HepG2 (cell line): ENCODE data around the gene VAMP2. TPM values are rescaled to one million over a fixed set of nuclear protein-coding genes. Genes with fewer than 3 reads are reported as not detected.

Source experiments
- AKAP8 ChIP-seq: sonication (generic); formaldehyde crosslinking; IDR thresholded peaks from 2 replicates; pipeline ENCODE4 v1.5.1; 2020; ENCODE audit warnings: mild to moderate bottlenecking, missing genetic modification reagents
- CENPT ChIP-seq: sonication (generic); formaldehyde crosslinking; IDR thresholded peaks from 2 replicates; pipeline ENCODE4 v1.8.0; 2022; ENCODE audit warnings: low read depth, mild to moderate bottlenecking, moderate library complexity, missing genetic modification reagents
- JUND ChIP-seq: sonication (generic); formaldehyde crosslinking; IDR thresholded peaks from 2 replicates; pipeline ENCODE4 v1.8.0; 2022; ENCODE audit warnings: mild to moderate bottlenecking, missing genetic modification reagents
- KDM1A ChIP-seq: IDR thresholded peaks from 2 replicates; pipeline ENCODE4 v1.6.1; 2016; ENCODE audit warnings: missing compliant biosample characterization
- KDM6A ChIP-seq: IDR thresholded peaks from 2 replicates; pipeline ENCODE4 v1.6.1; 2016; ENCODE audit warnings: low read depth
- PHF21A ChIP-seq: sonication (generic); formaldehyde crosslinking; IDR thresholded peaks from 2 replicates; pipeline ENCODE4 v1.5.0; 2020; ENCODE audit warnings: mild to moderate bottlenecking, missing genetic modification reagents
- PHF5A ChIP-seq: IDR thresholded peaks from one replicate; pipeline ENCODE4 v1.6.1; 2018; ENCODE audit warnings: low read depth, missing genetic modification reagents; ENCODE audit not compliant: unreplicated experiment
- ZFP62 ChIP-seq: sonication (generic); formaldehyde crosslinking; IDR thresholded peaks from 2 replicates; pipeline ENCODE4 v1.4.0; 2020; ENCODE audit warnings: missing genetic modification reagents
- ZMAT3 ChIP-seq: sonication (generic); formaldehyde crosslinking; conservative IDR thresholded peaks from 2 replicates; pipeline ENCODE4 v1.7.0; 2021; ENCODE audit warnings: missing genetic modification reagents
- ZNF136 ChIP-seq: sonication (generic); formaldehyde crosslinking; IDR thresholded peaks from 2 replicates; pipeline ENCODE4 v1.8.1; 2022; ENCODE audit warnings: low read depth, mild to moderate bottlenecking, moderate library complexity, missing genetic modification reagents
- ZNF143 ChIP-seq: sonication (generic); formaldehyde crosslinking; IDR thresholded peaks from 2 replicates; pipeline ENCODE4 v1.4.0; 2020; ENCODE audit warnings: missing genetic modification reagents
- ZNF263 ChIP-seq: sonication (generic); formaldehyde crosslinking; IDR thresholded peaks from 2 replicates; pipeline ENCODE4 v1.4.0; 2020; ENCODE audit warnings: missing genetic modification reagents
- ZNF292 ChIP-seq: sonication (generic); formaldehyde crosslinking; IDR thresholded peaks from 2 replicates; pipeline ENCODE4 v1.8.1; 2022; ENCODE audit warnings: mild to moderate bottlenecking, low read depth, missing genetic modification reagents, borderline replicate concordance
- ZNF589 ChIP-seq: sonication (generic); formaldehyde crosslinking; conservative IDR thresholded peaks from 2 replicates; pipeline ENCODE4 v1.8.0; 2022; ENCODE audit warnings: mild to moderate bottlenecking, moderate library complexity, missing genetic modification reagents
- ZNF597 ChIP-seq: sonication (generic); formaldehyde crosslinking; IDR thresholded peaks from 2 replicates; pipeline ENCODE4 v1.5.0; 2020; ENCODE audit warnings: missing genetic modification reagents
- ZNF713 ChIP-seq: sonication (generic); formaldehyde crosslinking; IDR thresholded peaks from 2 replicates; pipeline ENCODE4 v1.4.0; 2020; ENCODE audit warnings: mild to moderate bottlenecking, missing genetic modification reagents
- polyA plus RNA-seq, 8 experiments: library from polyadenylated mRNA; depleted of rRNA in 3 of 8; stranded (reverse) in 7 of 8; unstranded in 1 of 8; fragments of >200 nt; fragmentation: Illumina TruSeq in 4 of 8; extraction: Trizol in 4 of 8; gene quantifications; 2 replicates each; pipeline versions ENCODE4 v1.2.1 to v1.2.3, GENCODE V29; 2011 to 2016; ENCODE audit warnings: low read depth in 4 of 8, missing spikeins in 1 of 8, mixed read lengths in 1 of 8; ENCODE audit not compliant: insufficient read depth in 1 of 8
- total RNA-seq, 5 experiments: library from RNA; depleted of rRNA; stranded (reverse); fragments of >200 nt; fragmentation: Illumina TruSeq; extraction: Trizol; gene quantifications; 2 replicates each; pipeline ENCODE4 v1.2.3, GENCODE V29; 2016; ENCODE audit warnings: low read depth in 1 of 5
- TF ChIP-seq, protein P1 (sequence below): sonication (generic); formaldehyde crosslinking; IDR thresholded peaks from 2 replicates; pipeline ENCODE4 v1.5.1; 2020; ENCODE audit warnings: mild to moderate bottlenecking, missing genetic modification reagents
- TF ChIP-seq, protein P2 (sequence below): IDR thresholded peaks from 2 replicates; pipeline ENCODE4 v1.6.1; 2016
- TF ChIP-seq, protein P3 (sequence below): sonication (generic); formaldehyde crosslinking; IDR thresholded peaks from 2 replicates; pipeline ENCODE4 v1.4.0; 2020; ENCODE audit warnings: missing genetic modification reagents

Gene VAMP2
- total and polyA plus RNA-seq, 2 of the 13 experiments (the other 11 are each of a cell fraction or from before 2014, with no cell fraction given) = 3.9 to 17.2 TPM

DNA sequence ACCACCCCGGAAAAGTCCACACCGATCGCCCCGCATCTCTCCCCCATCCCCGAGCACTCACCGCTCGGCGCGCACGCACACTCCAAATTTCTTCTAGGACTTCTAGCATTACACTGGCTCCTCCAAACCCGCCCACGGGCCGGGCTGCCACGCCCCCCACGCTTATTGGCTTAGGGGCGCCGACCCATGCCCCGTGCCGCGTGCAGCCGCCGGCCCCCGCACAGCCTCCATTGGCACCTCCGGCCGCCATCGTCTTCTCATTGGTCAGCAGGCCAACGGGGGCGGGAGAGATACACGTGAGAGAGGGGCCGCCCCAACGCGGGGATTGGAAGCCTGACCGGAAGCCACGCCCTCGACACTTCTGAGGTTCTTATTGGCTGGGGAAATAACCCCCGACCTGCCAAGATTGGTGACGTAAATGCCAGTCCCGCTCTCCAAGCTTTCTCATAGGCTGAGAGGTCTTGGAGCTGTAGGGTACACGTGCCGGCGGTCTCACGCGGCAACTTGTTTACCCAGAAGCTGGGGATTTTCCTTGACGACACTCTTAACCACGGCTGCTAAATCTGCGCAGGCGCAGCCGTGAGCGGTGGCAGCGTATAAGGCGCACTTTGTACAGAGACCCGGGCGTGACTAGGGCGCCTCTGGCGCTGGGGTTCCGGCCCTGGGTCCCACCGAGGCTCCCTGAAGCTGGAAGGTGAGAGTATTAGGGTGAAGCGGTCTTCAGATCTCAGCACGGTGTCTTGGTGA, 6.3 kb downstream of the VAMP2 start (continued):
- TF ChIP-seq, protein P1, sequence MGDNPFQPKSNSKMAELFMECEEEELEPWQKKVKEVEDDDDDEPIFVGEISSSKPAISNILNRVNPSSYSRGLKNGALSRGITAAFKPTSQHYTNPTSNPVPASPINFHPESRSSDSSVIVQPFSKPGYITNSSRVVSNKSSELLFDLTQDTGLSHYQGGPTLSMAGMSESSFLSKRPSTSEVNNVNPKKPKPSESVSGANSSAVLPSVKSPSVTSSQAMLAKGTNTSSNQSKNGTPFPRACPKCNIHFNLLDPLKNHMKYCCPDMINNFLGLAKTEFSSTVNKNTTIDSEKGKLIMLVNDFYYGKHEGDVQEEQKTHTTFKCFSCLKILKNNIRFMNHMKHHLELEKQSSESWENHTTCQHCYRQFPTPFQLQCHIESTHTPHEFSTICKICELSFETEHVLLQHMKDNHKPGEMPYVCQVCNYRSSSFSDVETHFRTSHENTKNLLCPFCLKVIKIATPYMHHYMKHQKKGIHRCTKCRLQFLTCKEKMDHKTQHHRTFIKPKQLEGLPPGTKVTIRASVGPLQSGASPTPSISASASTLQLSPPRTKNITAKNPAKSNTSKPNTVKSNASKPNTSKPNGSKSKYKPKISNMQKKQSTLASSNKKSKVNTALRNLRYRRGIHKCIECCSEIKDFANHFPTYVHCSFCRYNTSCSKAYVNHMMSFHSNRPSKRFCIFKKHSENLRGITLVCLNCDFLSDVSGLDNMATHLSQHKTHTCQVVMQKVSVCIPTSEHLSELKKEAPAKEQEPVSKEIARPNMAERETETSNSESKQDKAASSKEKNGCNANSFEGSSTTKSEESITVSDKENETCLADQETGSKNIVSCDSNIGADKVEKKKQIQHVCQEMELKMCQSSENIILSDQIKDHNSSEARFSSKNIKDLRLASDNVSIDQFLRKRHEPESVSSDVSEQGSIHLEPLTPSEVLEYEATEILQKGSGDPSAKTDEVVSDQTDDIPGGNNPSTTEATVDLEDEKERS (CRISPR knock-in tag) = no peak
- TF ChIP-seq PHF21A (peak; percentile 78; the same call in 1 of the 2 replicates), ZNF713 (CRISPR knock-in tag) (no peak), ZNF589 (CRISPR knock-in tag) (no peak), PHF5A (peak; percentile 40), ZNF597 (CRISPR knock-in tag) (no peak), ZNF292 (CRISPR knock-in tag) (no peak), KDM6A (CRISPR knock-in tag) (no peak), JUND (no peak), ZFP62 (CRISPR knock-in tag) (no peak), CENPT (CRISPR knock-in tag) (no peak), ZNF136 (CRISPR knock-in tag) (no peak), ZNF143 (CRISPR knock-in tag) (no peak), AKAP8 (CRISPR knock-in tag) (0 out of 2 replicates have a peak, but pooled peaks have one; percentile 22), KDM1A (no peak), ZNF263 (CRISPR knock-in tag) (peak; percentile 73), ZMAT3 (CRISPR knock-in tag) (no peak)
- TF ChIP-seq, protein P2, sequence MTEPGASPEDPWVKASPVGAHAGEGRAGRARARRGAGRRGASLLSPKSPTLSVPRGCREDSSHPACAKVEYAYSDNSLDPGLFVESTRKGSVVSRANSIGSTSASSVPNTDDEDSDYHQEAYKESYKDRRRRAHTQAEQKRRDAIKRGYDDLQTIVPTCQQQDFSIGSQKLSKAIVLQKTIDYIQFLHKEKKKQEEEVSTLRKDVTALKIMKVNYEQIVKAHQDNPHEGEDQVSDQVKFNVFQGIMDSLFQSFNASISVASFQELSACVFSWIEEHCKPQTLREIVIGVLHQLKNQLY (CRISPR knock-in tag) = no peak
- TF ChIP-seq, protein P3, sequence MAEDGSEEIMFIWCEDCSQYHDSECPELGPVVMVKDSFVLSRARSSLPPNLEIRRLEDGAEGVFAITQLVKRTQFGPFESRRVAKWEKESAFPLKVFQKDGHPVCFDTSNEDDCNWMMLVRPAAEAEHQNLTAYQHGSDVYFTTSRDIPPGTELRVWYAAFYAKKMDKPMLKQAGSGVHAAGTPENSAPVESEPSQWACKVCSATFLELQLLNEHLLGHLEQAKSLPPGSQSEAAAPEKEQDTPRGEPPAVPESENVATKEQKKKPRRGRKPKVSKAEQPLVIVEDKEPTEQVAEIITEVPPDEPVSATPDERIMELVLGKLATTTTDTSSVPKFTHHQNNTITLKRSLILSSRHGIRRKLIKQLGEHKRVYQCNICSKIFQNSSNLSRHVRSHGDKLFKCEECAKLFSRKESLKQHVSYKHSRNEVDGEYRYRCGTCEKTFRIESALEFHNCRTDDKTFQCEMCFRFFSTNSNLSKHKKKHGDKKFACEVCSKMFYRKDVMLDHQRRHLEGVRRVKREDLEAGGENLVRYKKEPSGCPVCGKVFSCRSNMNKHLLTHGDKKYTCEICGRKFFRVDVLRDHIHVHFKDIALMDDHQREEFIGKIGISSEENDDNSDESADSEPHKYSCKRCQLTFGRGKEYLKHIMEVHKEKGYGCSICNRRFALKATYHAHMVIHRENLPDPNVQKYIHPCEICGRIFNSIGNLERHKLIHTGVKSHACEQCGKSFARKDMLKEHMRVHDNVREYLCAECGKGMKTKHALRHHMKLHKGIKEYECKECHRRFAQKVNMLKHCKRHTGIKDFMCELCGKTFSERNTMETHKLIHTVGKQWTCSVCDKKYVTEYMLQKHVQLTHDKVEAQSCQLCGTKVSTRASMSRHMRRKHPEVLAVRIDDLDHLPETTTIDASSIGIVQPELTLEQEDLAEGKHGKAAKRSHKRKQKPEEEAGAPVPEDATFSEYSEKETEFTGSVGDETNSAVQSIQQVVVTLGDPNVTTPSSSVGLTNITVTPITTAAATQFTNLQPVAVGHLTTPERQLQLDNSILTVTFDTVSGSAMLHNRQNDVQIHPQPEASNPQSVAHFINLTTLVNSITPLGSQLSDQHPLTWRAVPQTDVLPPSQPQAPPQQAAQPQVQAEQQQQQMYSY (CRISPR knock-in tag) = no peak
